Chondrocyte (in vitro differentiated cells): Measurements from ENCODE around the gene DLG3. TPM values are rescaled to one million over a fixed set of nuclear protein-coding genes. Genes with fewer than 3 reads are reported as not detected.

ENCODE experiments used
- DNase-seq: peaks from one replicate; pipeline ENCODE4 v3.0.0; 2021; ENCODE audit warnings: mixed read lengths, low spot score
- H3K27ac Mint-ChIP-seq: one replicate; pipeline ENCODE4 v1.8.0; 2021; ENCODE audit warnings: mild to moderate bottlenecking, moderate library complexity, mixed read lengths; ENCODE audit not compliant: unreplicated experiment
- H3K27me3 Mint-ChIP-seq: 2 replicates; pipeline ENCODE4 v1.8.0; 2021; ENCODE audit warnings: low read depth, mixed read lengths
- H3K36me3 Mint-ChIP-seq: 2 replicates; pipeline ENCODE4 v1.8.0; 2021; ENCODE audit warnings: low read depth, mixed read lengths
- H3K4me1 Mint-ChIP-seq: 2 replicates; pipeline ENCODE4 v1.8.0; 2021; ENCODE audit warnings: low read depth, mild to moderate bottlenecking, mixed read lengths
- H3K4me3 Mint-ChIP-seq: one replicate; pipeline ENCODE4 v1.8.0; 2021; ENCODE audit warnings: mild to moderate bottlenecking, moderate library complexity, mixed read lengths; ENCODE audit not compliant: unreplicated experiment
- H3K9me3 Mint-ChIP-seq: 2 replicates; pipeline ENCODE4 v1.8.0; 2021; ENCODE audit warnings: low read depth, mixed read lengths
- total RNA-seq: library from RNA; stranded (reverse); gene quantifications from 3 replicates; pipeline ENCODE4 v1.2.1, GENCODE V29; 2021
- TF ChIP-seq, protein P1 (sequence below): fragments of 200-600 bp; sonication (generic); IDR thresholded peaks from 2 replicates; pipeline ENCODE4 v1.5.0; 2021; ENCODE audit warnings: antibody characterized with exemption, mild to moderate bottlenecking, moderate library complexity

The DLG3 gene
- total RNA-seq, 1 donor from 2014 or later, result 11.5 TPM

DNA sequence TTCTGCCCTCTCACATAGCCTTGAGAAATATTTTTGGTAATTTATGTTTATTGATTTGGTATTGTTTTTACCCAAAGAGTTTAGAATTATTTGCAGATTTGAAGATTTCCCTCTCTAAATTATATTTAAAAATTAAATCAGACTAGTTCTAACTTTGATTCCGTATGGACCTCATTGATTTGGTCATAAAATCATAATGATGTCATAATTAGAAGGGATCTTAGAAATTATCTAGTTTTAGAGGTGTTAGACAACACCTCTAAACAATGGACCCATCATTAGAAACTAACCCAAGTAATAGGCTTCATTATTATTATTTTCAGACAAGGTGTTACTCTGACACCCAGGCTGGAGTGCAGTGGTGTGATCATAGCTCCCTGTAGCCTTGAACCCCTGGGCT lies 24.1 kb downstream of the DLG3 start:
- no peak overlapping the region for H3K4me3 Mint-ChIP-seq
- no peaks in the 10 kb centered on the region for H3K4me1 Mint-ChIP-seq
- no peak overlapping the region for H3K27ac Mint-ChIP-seq
- H3K9me3 Mint-ChIP-seq, result peaks cover 3% of the 10 kb centered on the region
- no peaks in the 10 kb centered on the region for H3K36me3 Mint-ChIP-seq
- no peak for DNase-seq
- no peaks in the 10 kb centered on the region for H3K27me3 Mint-ChIP-seq
- TF ChIP-seq, protein P1, sequence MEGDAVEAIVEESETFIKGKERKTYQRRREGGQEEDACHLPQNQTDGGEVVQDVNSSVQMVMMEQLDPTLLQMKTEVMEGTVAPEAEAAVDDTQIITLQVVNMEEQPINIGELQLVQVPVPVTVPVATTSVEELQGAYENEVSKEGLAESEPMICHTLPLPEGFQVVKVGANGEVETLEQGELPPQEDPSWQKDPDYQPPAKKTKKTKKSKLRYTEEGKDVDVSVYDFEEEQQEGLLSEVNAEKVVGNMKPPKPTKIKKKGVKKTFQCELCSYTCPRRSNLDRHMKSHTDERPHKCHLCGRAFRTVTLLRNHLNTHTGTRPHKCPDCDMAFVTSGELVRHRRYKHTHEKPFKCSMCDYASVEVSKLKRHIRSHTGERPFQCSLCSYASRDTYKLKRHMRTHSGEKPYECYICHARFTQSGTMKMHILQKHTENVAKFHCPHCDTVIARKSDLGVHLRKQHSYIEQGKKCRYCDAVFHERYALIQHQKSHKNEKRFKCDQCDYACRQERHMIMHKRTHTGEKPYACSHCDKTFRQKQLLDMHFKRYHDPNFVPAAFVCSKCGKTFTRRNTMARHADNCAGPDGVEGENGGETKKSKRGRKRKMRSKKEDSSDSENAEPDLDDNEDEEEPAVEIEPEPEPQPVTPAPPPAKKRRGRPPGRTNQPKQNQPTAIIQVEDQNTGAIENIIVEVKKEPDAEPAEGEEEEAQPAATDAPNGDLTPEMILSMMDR, result no peak

DNA sequence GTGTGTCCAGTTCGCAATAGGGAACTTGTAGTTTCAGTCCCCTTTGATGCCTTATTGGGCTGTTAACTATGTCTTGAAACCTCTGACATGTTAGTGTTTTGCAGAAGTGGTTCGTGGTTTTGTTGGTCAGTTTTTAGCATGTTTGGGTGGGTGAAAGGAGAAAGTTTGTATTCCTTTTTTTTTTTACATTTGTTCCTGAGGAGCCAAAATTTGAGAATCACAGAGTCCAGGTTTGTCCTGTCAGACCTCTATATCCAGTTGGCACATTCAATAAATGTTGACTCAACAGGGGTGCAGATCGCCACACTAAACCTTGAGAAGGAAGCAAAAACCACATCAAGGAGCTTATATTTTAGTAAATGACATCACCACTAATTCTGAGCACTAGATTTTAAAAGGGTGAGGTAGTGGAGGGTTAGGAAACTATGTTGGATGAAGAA lies 26.2 kb downstream of the DLG3 start:
- H3K36me3 Mint-ChIP-seq, result no peaks in the 10 kb centered on the region
- peaks cover 3% of the 10 kb centered on the region for H3K9me3 Mint-ChIP-seq
- TF ChIP-seq, protein P1, result no peak
- no peaks in the 10 kb centered on the region for H3K4me1 Mint-ChIP-seq
- H3K4me3 Mint-ChIP-seq, result no peak overlapping the region
- no peaks in the 10 kb centered on the region for H3K27me3 Mint-ChIP-seq
- DNase-seq, result no peak
- no peak overlapping the region for H3K27ac Mint-ChIP-seq

DNA sequence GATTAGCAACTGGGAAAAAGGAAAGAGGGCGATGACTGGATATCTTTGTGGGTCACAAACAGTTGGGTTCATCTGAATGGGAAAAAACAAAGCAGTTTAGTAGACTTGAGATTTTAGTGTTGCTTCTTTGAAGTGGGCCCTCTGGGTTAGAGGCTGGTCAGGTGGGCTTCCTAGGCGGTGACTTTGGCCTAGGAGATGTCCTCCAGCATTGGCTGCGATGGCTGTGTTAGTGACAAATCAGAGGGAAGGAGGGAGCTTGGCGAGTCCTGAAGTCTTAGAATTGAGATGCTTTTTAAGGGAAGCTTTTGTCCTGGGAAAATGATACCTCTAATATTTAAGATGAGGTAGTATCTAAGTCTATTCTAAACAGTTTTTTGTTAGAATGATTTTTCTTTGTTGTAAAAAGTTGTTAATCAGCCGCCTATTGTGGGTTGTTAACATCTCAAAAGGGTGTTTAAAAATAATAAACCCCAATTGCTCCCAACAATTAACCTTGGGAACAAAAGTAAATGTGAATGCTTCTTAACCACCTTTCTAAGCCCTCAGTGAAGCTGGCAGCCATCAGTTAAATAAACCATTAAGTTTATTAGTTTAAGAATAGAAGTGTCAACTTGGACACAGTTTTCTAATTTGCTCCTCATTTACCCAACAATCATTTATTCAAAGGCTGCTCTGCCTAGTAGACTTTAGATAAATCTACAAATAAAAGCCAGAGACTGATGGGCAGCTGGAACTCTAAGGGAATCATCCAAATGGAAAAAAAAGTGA lies 31.7 kb downstream of the DLG3 start:
- no peaks in the 10 kb centered on the region for H3K27me3 Mint-ChIP-seq
- H3K4me1 Mint-ChIP-seq, result peaks cover 47% of the 10 kb centered on the region
- H3K9me3 Mint-ChIP-seq, result peaks cover 3% of the 10 kb centered on the region
- H3K4me3 Mint-ChIP-seq, result no peak overlapping the region
- no peak for DNase-seq
- H3K36me3 Mint-ChIP-seq, result no peaks in the 10 kb centered on the region
- TF ChIP-seq, protein P1, result no peak
- peak overlapping the region; percentile 94 for H3K27ac Mint-ChIP-seq

DNA sequence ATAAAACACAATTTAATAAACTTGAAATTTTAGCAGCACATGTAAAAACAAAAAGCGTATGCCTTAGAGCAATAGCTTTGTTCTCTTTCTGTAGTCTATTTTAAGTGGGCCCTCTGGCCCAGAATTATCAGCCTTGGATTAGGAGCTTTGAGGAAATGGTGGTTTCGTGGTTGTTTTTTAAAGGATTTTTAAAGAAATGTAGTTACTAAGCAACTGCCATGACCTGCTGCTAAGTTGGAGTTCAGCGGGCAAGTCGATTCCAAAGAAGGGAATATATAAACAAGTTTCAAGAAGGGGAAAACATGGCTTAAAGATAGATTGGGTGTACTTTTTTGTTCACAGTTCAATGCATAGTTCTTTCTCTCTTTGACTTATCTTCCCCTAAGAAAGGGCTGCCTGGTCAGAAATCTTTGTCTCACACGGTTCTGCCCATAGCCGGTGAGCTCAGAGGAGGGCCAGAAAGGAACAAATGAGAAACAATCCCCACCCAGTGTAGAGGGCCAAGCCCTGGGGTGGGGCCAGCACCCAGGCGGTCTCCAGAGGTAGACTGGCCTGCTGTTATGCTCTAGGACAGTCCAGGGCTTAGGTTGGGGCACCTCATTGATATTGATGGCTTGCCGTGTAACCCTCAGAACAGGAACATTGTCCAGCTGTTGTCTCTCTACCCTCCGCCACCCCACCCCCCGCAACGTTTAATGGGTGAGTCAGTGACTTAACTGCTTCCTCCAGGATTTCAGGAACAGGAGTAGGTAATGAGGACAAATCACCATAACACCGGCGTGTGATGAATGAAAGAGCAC lies 32.5 kb downstream of the DLG3 start:
- Mint-ChIP-seq H3K27ac (peak overlapping the region; percentile 94), H3K9me3 (peaks cover 3% of the 10 kb centered on the region), H3K4me1 (peaks cover 47% of the 10 kb centered on the region), H3K36me3 (no peaks in the 10 kb centered on the region), H3K27me3 (no peaks in the 10 kb centered on the region), H3K4me3 (peak overlapping the region; percentile 36)
- TF ChIP-seq, protein P1, result no peak
- no peak for DNase-seq

DNA sequence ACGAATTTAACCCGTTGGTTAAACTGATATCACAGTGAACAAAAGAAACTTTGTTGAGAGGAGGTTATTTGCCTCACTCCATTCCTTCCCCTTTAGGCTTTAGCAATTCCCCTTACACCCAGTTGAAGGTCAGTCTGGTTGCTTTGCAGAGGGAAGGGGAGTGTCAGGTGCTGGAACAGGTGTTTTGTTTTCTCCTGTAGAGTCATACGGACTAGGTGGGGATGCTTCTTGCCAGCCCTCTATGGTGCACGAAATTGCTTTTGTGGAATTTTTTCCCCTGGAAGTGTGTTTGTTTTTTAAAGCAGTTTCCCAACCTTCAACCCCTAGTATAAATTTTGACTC lies 33.1 kb downstream of the DLG3 start:
- Mint-ChIP-seq H3K9me3 (peaks cover 3% of the 10 kb centered on the region), H3K4me1 (peaks cover 47% of the 10 kb centered on the region), H3K27ac (peak overlapping the region; percentile 94), H3K4me3 (peak overlapping the region; percentile 36), H3K36me3 (no peaks in the 10 kb centered on the region), H3K27me3 (no peaks in the 10 kb centered on the region)
- TF ChIP-seq, protein P1, result no peak
- no peak for DNase-seq
